Smooth muscle cell (in vitro differentiated cells): ENCODE results near the gene PLXNA2. TPM values are rescaled to one million over a fixed set of nuclear protein-coding genes. Genes with fewer than 3 reads are reported as not detected.

Experiments used
- DNase-seq: peaks from one replicate; lab custom pipeline; 2025; ENCODE audit not compliant: unreplicated experiment; lab: John Stamatoyannopoulos, UW
- H2AFZ ChIP-seq: fragments of 200-600 bp; sonication (generic); 2 replicates; pipeline ENCODE4 v1.6.0; 2016; ENCODE audit warnings: antibody characterized with exemption, low read depth, mild to moderate bottlenecking
- H3F3A ChIP-seq: fragments of 200-600 bp; sonication (generic); 2 replicates; pipeline ENCODE4 v1.6.0; 2017; ENCODE audit warnings: antibody characterized with exemption, low read depth
- H3K27ac ChIP-seq: fragments of 200-600 bp; sonication (generic); 2 replicates; pipeline ENCODE4 v1.5.1; 2016; ENCODE audit warnings: low read depth, mild to moderate bottlenecking
- H3K27me3 ChIP-seq: fragments of 200-600 bp; sonication (generic); 2 replicates; pipeline ENCODE4 v1.6.1; 2016; ENCODE audit warnings: low read depth, mild to moderate bottlenecking
- H3K36me3 ChIP-seq: fragments of 200-600 bp; sonication (generic); 2 replicates; pipeline ENCODE4 v1.5.1; 2016; ENCODE audit warnings: low read depth
- H3K4me1 ChIP-seq: fragments of 200-600 bp; sonication (generic); 2 replicates; pipeline ENCODE4 v1.5.1; 2016; ENCODE audit warnings: low read depth
- H3K4me2 ChIP-seq: fragments of 200-600 bp; sonication (generic); 2 replicates; pipeline ENCODE4 v1.6.0; 2016; ENCODE audit warnings: mild to moderate bottlenecking
- H3K4me3 ChIP-seq: fragments of 200-600 bp; sonication (generic); 2 replicates; pipeline ENCODE4 v1.5.1; 2016; ENCODE audit warnings: mild to moderate bottlenecking
- H3K79me2 ChIP-seq: fragments of 200-600 bp; sonication (generic); 2 replicates; pipeline ENCODE4 v1.6.0; 2016; ENCODE audit warnings: low read depth, mild to moderate bottlenecking
- H3K9ac ChIP-seq: fragments of 200-600 bp; sonication (generic); 2 replicates; pipeline ENCODE4 v1.6.0; 2016; ENCODE audit warnings: low read depth
- H3K9me3 ChIP-seq: fragments of 200-600 bp; sonication (generic); replicated peaks from 2 replicates; pipeline ENCODE4 v1.5.1; 2016; ENCODE audit warnings: low read depth
- H4K20me1 ChIP-seq: fragments of 200-600 bp; sonication (generic); 2 replicates; pipeline ENCODE4 v1.6.0; 2016; ENCODE audit warnings: low read depth
- WGBS: methylation state at CpG from one replicate; pipeline ENCODE4 v1.1.7; 2016; ENCODE audit warnings: low lambda C conversion rate; 5-methylcytosine and 5-hydroxymethylcytosine counted together
- polyA plus RNA-seq: library from polyadenylated mRNA; unstranded; fragments of >200 nt; fragmentation: Nextera tagmentation; extraction: Ambion mirVana; gene quantifications from 2 replicates; pipeline ENCODE4 v1.2.1, GENCODE V29; 2016
- total RNA-seq: library from RNA; depleted of rRNA; stranded (reverse); fragments of >200 nt; gene quantifications from 2 replicates; pipeline ENCODE4 v1.2.3, GENCODE V29; 2014
- TF ChIP-seq, protein P1 (sequence below): fragments of 200-600 bp; sonication (generic); IDR thresholded peaks from 2 replicates; pipeline ENCODE4 v1.5.1; 2017; ENCODE audit warnings: borderline replicate concordance, mild to moderate bottlenecking, antibody characterized with exemption; ENCODE audit not compliant: insufficient read depth, poor library complexity, severe bottlenecking

The PLXNA2 gene
- total and polyA plus RNA-seq, 2 experiments from 2014 or later, result 8.2 to 8.7 TPM

DNA sequence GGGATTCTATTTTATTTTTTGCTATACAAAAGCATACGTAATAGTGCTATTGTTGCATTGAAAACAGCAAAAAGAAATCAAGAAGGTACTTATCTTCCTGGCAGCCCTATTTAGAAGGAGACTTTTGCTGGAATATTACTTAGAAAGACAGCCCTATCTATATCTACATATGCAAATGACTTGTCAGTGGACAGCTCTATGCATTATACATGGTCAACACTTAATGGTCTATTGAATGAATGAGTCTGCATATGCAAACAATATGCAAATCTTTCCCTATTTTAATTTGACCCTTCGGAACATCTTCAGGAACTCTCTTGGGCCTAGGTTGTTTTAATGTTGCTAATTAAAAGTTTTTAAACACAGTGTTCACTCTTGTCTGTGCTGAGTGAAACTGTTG is 110.8 kb downstream of the PLXNA2 start:
- Histone ChIP-seq H2AFZ (no peak overlapping the region), H4K20me1 (no peaks in the 10 kb centered on the region), H3K79me2 (no peaks in the 10 kb centered on the region), H3K4me2 (no peak overlapping the region), H3K27ac (no peak overlapping the region), H3K4me3 (no peak overlapping the region), H3K9ac (no peak overlapping the region), H3K27me3 (no peaks in the 10 kb centered on the region), H3K4me1 (peaks cover 15% of the 10 kb centered on the region), H3F3A (peaks cover 5% of the 10 kb centered on the region), H3K36me3 (no peaks in the 10 kb centered on the region), H3K9me3 (no peaks in the 10 kb centered on the region)
- TF ChIP-seq, protein P1, sequence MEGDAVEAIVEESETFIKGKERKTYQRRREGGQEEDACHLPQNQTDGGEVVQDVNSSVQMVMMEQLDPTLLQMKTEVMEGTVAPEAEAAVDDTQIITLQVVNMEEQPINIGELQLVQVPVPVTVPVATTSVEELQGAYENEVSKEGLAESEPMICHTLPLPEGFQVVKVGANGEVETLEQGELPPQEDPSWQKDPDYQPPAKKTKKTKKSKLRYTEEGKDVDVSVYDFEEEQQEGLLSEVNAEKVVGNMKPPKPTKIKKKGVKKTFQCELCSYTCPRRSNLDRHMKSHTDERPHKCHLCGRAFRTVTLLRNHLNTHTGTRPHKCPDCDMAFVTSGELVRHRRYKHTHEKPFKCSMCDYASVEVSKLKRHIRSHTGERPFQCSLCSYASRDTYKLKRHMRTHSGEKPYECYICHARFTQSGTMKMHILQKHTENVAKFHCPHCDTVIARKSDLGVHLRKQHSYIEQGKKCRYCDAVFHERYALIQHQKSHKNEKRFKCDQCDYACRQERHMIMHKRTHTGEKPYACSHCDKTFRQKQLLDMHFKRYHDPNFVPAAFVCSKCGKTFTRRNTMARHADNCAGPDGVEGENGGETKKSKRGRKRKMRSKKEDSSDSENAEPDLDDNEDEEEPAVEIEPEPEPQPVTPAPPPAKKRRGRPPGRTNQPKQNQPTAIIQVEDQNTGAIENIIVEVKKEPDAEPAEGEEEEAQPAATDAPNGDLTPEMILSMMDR, result no peak
- no peak for DNase-seq
- WGBS, result 94% methylated on average over 2 of the region's 2 CpGs

DNA sequence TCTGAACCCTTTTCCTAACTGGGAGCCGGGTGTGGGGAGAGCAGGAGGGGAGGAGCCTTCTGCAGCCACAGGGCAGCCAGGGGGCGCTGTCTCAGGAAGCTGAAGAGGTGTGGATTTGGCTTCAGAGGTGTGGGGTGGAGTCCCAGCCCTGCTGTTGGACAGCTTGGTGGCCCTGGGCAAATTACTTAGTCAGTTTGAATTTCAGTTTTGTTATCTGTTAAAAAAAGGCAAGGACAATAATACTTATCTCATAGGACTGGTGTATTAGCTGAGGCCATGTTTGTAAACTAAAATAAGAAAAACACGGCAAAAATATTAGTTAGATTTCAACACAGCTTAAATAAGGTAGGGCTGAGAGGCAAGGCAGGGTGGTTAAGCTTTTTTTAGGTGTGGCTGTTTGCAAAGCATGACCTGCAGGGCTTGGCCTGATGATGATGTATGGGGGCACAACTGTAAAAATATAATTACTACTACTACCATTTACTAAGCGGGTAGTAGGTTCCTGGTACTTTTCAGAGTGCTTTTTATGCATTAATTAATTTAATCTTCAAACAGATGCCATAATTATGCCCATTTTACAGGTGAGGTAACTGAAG is 111.8 kb downstream of the PLXNA2 start:
- no peak overlapping the region for H3K9ac ChIP-seq
- peaks cover 3% of the 10 kb centered on the region for H4K20me1 ChIP-seq
- TF ChIP-seq, protein P1, result peak; percentile 88
- H3K27ac ChIP-seq, result no peak overlapping the region
- H3K9me3 ChIP-seq, result no peaks in the 10 kb centered on the region
- no peak overlapping the region for H2AFZ ChIP-seq
- no peak overlapping the region for H3K4me2 ChIP-seq
- H3K4me3 ChIP-seq, result no peak overlapping the region
- DNase-seq, result peak; percentile 21
- 53% methylated on average over 4 of the region's 4 CpGs for WGBS
- H3K79me2 ChIP-seq, result no peaks in the 10 kb centered on the region
- H3F3A ChIP-seq, result peaks cover 5% of the 10 kb centered on the region
- peaks cover 21% of the 10 kb centered on the region for H3K4me1 ChIP-seq
- no peaks in the 10 kb centered on the region for H3K27me3 ChIP-seq
- H3K36me3 ChIP-seq, result no peaks in the 10 kb centered on the region

DNA sequence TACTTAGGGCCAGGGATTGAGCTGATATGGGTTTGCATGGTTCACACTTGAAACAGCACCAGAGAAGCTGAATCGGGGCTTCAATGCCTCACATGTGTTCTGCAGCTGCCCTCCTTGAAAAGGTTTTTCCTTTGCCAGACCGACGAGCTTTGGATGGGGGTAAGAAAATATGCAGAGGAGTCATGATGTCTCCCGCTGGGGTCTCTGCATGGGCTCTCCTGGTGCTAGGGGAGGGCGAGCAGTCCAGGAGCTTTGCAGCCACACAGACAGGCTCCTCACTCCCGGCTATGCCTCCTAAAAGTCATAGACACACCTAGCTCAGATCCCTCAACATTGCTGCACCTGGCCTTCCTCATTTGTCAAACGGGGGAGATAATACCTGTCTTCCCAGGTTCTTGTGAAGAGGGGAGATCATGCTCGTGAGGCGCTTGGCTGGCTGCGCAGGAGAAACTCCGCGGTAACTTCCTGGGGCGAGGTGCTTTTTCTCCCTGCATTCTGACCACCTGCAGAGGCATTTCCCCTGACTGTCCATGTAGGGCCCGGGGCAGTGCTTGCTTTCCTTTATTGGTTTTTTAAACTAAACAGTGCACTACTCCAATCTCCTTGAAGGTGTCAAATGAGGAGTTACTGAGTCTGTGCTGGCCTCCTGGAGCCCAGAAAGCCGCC is 112.4 kb downstream of the PLXNA2 start:
- H2AFZ ChIP-seq, result no peak overlapping the region
- 50% methylated on average over 15 of the region's 15 CpGs for WGBS
- H3K9me3 ChIP-seq, result no peaks in the 10 kb centered on the region
- H3K4me2 ChIP-seq, result no peak overlapping the region
- peaks cover 21% of the 10 kb centered on the region for H3K4me1 ChIP-seq
- H3K4me3 ChIP-seq, result no peak overlapping the region
- no peaks in the 10 kb centered on the region for H3K27me3 ChIP-seq
- H3F3A ChIP-seq, result peaks cover 5% of the 10 kb centered on the region
- no peak overlapping the region for H3K9ac ChIP-seq
- no peak for DNase-seq
- H3K79me2 ChIP-seq, result no peaks in the 10 kb centered on the region
- H3K27ac ChIP-seq, result no peak overlapping the region
- H3K36me3 ChIP-seq, result no peaks in the 10 kb centered on the region
- peaks cover 3% of the 10 kb centered on the region for H4K20me1 ChIP-seq
- TF ChIP-seq, protein P1, result no peak

DNA sequence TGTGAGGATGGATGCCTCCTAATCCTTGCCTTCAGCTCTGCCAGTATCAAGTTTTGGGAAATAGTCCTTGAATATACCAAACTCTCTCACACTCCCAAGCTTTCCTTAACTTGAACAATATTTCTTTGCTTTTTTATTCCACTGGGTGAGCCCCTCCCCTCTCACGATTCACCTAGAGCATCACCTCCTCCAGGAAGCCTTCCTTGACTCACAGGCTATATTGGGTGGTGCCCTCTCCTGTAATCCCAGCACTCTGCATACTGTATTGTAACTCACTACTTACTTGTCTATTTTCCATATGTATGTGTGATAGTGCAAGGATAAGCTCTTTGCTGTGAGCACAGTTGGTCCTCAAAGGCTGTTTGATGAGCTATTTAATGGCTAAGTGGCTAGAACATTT is 114.7 kb downstream of the PLXNA2 start:
- H3K4me2 ChIP-seq, result no peak overlapping the region
- H3K36me3 ChIP-seq, result no peaks in the 10 kb centered on the region
- no peak overlapping the region for H2AFZ ChIP-seq
- no peaks in the 10 kb centered on the region for H3K79me2 ChIP-seq
- no peak overlapping the region for H3K4me3 ChIP-seq
- peaks cover 11% of the 10 kb centered on the region for H3K4me1 ChIP-seq
- H3F3A ChIP-seq, result no peaks in the 10 kb centered on the region
- H4K20me1 ChIP-seq, result peaks cover 9% of the 10 kb centered on the region
- H3K9me3 ChIP-seq, result no peaks in the 10 kb centered on the region
- 97% methylated on average over 1 of the region's 1 CpG for WGBS
- TF ChIP-seq, protein P1, result no peak
- no peak for DNase-seq
- no peaks in the 10 kb centered on the region for H3K27me3 ChIP-seq
- no peak overlapping the region for H3K9ac ChIP-seq
- no peak overlapping the region for H3K27ac ChIP-seq
